K562 (cell line): ENCODE data around the gene HPCAL1. TPM values are rescaled to one million over a fixed set of nuclear protein-coding genes. Genes with fewer than 3 reads are reported as not detected.
A peak's percentile ranks its signal among the peaks of the same experiment; 100 is the strongest.

Experiments
- EP400 ChIP-seq: fragments of 450-650 bp; IDR thresholded peaks from 2 replicates; pipeline ENCODE4 v1.6.1; 2017; ENCODE audit warnings: antibody characterized with exemption, mild to moderate bottlenecking, moderate library complexity
- HDAC2 ChIP-seq: fragments of 450-650 bp; IDR thresholded peaks from 2 replicates; pipeline ENCODE4 v1.6.1; 2016; ENCODE audit warnings: mild to moderate bottlenecking
- HDGF ChIP-seq: fragments of 450-650 bp; IDR thresholded peaks from 2 replicates; pipeline ENCODE4 v1.6.1; 2016
- NR2C1 ChIP-seq, 2 experiments: fragments of 450-650 bp; IDR thresholded peaks; 2 replicates each; pipeline ENCODE4 v1.6.1; 2017; ENCODE audit warnings: mild to moderate bottlenecking in 2 of 2, antibody characterized with exemption in 1 of 2, inconsistent platforms in 1 of 2, missing compliant biosample characterization in 1 of 2, missing genetic modification characterization in 1 of 2
- SIX5 ChIP-seq, 2 experiments: IDR thresholded peaks; 2 replicates each; pipeline ENCODE4 v1.6.1; 2011; ENCODE audit warnings: low read length in 2 of 2, borderline replicate concordance in 1 of 2, low read depth in 1 of 2, mild to moderate bottlenecking in 1 of 2, moderate library complexity in 1 of 2; ENCODE audit not compliant: insufficient read depth in 1 of 2
- SRSF3 ChIP-seq: fragments of 200-400 bp; formaldehyde crosslinking; IDR thresholded peaks from 2 replicates; pipeline ENCODE4 v1.6.1; 2016; ENCODE audit warnings: mild to moderate bottlenecking, low read length, moderate library complexity; ENCODE audit not compliant: insufficient read depth
- ZFP1 ChIP-seq: fragments of 450-650 bp; formaldehyde crosslinking; IDR thresholded peaks from 2 replicates; pipeline ENCODE4 v1.4.0; 2020; ENCODE audit warnings: mild to moderate bottlenecking, mixed read lengths
- ZNF12 ChIP-seq: sonication (generic); formaldehyde crosslinking; IDR thresholded peaks from 2 replicates; pipeline ENCODE4 v1.4.0; 2020; ENCODE audit warnings: mild to moderate bottlenecking, missing genetic modification reagents
- ZNF124 ChIP-seq: sonication (generic); formaldehyde crosslinking; IDR thresholded peaks from 2 replicates; pipeline ENCODE4 v1.8.1; 2022; ENCODE audit warnings: missing genetic modification reagents
- ZNF134 ChIP-seq: fragments of 250-450 bp; sonication (Bioruptor Pico); conservative IDR thresholded peaks from 2 replicates; pipeline ENCODE4 v1.4.0; 2020
- ZNF445 ChIP-seq: fragments of 250-450 bp; sonication (Bioruptor Pico); IDR thresholded peaks from 2 replicates; pipeline ENCODE4 v1.4.0; 2020; ENCODE audit warnings: low read depth, mild to moderate bottlenecking, moderate library complexity
- polyA plus RNA-seq, 8 experiments: library from polyadenylated mRNA; depleted of rRNA in 4 of 8; stranded (reverse) in 5 of 8; unstranded in 3 of 8; fragments of >200 nt; fragmentation: Nextera tagmentation in 2 of 8; fragmentation: Illumina TruSeq in 1 of 8; extraction: Ambion mirVana in 2 of 8; extraction: Trizol in 1 of 8; gene quantifications; 2 replicates each; pipeline versions ENCODE4 v1.2.1 to v1.2.3, GENCODE V29; 2011 to 2014; ENCODE audit warnings: inconsistent platforms in 1 of 8, missing spikeins in 1 of 8
- total RNA-seq, 7 experiments: library from RNA; depleted of rRNA in 6 of 7; stranded (reverse); fragments of >200 nt in 6 of 7; fragmentation: Illumina TruSeq in 2 of 7; extraction: Trizol in 2 of 7; gene quantifications; 2 replicates each; pipeline versions ENCODE4 v1.2.1 to v1.2.3, GENCODE V29; 2011 to 2021; ENCODE audit warnings: low replicate concordance in 1 of 7
- TF ChIP-seq, protein P1 (sequence below): fragments of 450-650 bp; IDR thresholded peaks from 2 replicates; pipeline ENCODE4 v1.6.1; 2017; ENCODE audit warnings: antibody characterized with exemption, mild to moderate bottlenecking
- TF ChIP-seq, protein P2 (sequence below): fragments of 450-650 bp; IDR thresholded peaks from 2 replicates; pipeline ENCODE4 v1.6.1; 2016; ENCODE audit warnings: missing biosample characterization, missing genetic modification characterization
- TF ChIP-seq, protein P3 (sequence below): fragments of 250-450 bp; sonication (Bioruptor Pico); IDR thresholded peaks from 2 replicates; pipeline ENCODE4 v1.8.0; 2021; ENCODE audit warnings: borderline replicate concordance, mild to moderate bottlenecking, moderate library complexity; ENCODE audit not compliant: poor library complexity, severe bottlenecking
- TF ChIP-seq, protein P4 (sequence below): IDR thresholded peaks from 3 replicates; pipeline ENCODE4 v1.6.1; 2011; ENCODE audit warnings: borderline replicate concordance, mild to moderate bottlenecking; ENCODE audit not compliant: insufficient read length, insufficient read depth
- TF ChIP-seq, protein P5 (sequence below): sonication (generic); formaldehyde crosslinking; IDR thresholded peaks from 2 replicates; pipeline ENCODE4 v1.8.1; 2023; ENCODE audit warnings: mild to moderate bottlenecking, missing genetic modification reagents

HPCAL1 gene
- total and polyA plus RNA-seq, 9 of the 15 experiments (the other 6 are each of a cell fraction or from before 2014, with no cell fraction given): 2.7 to 65.5 (median 23.9) TPM

DNA sequence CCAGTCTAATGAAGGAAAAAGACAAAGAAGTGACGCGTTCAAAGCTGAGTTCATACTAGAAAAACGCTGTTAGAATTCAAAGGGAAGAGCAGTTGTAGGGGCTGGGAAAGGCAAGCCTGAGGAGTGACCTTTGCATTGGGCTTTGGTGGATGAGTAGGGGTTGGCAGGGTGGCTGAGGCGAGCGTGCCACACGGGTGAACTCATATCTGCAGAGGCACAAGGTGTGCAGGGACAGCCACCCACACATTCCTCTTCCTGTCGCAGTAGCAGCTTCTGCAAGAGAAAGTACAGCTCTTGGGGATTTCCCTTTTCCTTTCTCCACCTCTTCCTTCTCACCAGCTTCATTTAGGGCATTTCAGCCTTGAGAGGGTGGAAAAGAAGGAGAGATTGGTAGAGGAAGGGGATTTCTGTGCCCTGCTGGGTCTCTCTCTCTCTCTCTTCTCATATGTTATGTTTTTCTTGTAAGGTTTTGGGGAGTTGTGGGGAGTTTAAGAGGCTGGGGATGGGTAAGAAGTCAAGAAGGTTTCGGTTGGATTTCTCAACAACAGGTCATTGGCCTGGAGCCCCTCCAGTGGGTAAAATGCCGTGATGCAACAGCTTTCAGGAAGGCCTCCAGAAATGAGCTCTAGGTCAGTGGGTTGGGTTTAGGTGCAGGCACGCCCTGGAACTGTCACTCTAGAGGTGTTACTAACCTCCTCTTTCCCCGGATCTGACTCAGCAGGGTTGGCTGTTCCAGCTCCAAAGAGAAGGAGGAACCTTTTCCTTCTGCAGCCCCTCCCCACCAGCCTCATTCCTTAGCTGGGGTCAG lies 105.3 kb downstream of the HPCAL1 start (continued):
- TF ChIP-seq SIX5 (IDR thresholded peaks at IDR 0.05; ENCODE audit: borderline replicate concordance in 1 of 2, insufficient read depth in 1 of 2, low read depth in 1 of 2, low read length in 2 of 2) (no peak), ZNF445 (CRISPR knock-in tag) (no peak), EP400 (peak; percentile 65), ZNF134 (no peak), ZNF12 (CRISPR knock-in tag) (no peak), HDAC2 (peak; percentile 41; the same call in 1 of the 2 replicates), NR2C1 (IDR thresholded peaks at IDR 0.05) (peak; percentile 27; the same call in 1 of the 2 replicates), NR2C1 (tag; IDR thresholded peaks at IDR 0.05) (no peak), ZNF124 (no peak), HDGF (no peak; the same call in 1 of the 2 replicates), ZFP1 (CRISPR knock-in tag) (no peak), SRSF3 (no peak)
- TF ChIP-seq, protein P1, sequence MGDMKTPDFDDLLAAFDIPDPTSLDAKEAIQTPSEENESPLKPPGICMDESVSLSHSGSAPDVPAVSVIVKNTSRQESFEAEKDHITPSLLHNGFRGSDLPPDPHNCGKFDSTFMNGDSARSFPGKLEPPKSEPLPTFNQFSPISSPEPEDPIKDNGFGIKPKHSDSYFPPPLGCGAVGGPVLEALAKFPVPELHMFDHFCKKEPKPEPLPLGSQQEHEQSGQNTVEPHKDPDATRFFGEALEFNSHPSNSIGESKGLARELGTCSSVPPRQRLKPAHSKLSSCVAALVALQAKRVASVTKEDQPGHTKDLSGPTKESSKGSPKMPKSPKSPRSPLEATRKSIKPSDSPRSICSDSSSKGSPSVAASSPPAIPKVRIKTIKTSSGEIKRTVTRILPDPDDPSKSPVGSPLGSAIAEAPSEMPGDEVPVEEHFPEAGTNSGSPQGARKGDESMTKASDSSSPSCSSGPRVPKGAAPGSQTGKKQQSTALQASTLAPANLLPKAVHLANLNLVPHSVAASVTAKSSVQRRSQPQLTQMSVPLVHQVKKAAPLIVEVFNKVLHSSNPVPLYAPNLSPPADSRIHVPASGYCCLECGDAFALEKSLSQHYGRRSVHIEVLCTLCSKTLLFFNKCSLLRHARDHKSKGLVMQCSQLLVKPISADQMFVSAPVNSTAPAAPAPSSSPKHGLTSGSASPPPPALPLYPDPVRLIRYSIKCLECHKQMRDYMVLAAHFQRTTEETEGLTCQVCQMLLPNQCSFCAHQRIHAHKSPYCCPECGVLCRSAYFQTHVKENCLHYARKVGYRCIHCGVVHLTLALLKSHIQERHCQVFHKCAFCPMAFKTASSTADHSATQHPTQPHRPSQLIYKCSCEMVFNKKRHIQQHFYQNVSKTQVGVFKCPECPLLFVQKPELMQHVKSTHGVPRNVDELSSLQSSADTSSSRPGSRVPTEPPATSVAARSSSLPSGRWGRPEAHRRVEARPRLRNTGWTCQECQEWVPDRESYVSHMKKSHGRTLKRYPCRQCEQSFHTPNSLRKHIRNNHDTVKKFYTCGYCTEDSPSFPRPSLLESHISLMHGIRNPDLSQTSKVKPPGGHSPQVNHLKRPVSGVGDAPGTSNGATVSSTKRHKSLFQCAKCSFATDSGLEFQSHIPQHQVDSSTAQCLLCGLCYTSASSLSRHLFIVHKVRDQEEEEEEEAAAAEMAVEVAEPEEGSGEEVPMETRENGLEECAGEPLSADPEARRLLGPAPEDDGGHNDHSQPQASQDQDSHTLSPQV: peak; percentile 32; the same call in 1 of the 2 replicates
- TF ChIP-seq, protein P2, sequence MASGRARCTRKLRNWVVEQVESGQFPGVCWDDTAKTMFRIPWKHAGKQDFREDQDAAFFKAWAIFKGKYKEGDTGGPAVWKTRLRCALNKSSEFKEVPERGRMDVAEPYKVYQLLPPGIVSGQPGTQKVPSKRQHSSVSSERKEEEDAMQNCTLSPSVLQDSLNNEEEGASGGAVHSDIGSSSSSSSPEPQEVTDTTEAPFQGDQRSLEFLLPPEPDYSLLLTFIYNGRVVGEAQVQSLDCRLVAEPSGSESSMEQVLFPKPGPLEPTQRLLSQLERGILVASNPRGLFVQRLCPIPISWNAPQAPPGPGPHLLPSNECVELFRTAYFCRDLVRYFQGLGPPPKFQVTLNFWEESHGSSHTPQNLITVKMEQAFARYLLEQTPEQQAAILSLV (tag): peak; percentile 88
- TF ChIP-seq, protein P3, sequence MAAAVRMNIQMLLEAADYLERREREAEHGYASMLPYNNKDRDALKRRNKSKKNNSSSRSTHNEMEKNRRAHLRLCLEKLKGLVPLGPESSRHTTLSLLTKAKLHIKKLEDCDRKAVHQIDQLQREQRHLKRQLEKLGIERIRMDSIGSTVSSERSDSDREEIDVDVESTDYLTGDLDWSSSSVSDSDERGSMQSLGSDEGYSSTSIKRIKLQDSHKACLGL (CRISPR knock-in tag): no peak
- TF ChIP-seq, protein P4, sequence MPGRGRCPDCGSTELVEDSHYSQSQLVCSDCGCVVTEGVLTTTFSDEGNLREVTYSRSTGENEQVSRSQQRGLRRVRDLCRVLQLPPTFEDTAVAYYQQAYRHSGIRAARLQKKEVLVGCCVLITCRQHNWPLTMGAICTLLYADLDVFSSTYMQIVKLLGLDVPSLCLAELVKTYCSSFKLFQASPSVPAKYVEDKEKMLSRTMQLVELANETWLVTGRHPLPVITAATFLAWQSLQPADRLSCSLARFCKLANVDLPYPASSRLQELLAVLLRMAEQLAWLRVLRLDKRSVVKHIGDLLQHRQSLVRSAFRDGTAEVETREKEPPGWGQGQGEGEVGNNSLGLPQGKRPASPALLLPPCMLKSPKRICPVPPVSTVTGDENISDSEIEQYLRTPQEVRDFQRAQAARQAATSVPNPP: no peak
- TF ChIP-seq, protein P5, sequence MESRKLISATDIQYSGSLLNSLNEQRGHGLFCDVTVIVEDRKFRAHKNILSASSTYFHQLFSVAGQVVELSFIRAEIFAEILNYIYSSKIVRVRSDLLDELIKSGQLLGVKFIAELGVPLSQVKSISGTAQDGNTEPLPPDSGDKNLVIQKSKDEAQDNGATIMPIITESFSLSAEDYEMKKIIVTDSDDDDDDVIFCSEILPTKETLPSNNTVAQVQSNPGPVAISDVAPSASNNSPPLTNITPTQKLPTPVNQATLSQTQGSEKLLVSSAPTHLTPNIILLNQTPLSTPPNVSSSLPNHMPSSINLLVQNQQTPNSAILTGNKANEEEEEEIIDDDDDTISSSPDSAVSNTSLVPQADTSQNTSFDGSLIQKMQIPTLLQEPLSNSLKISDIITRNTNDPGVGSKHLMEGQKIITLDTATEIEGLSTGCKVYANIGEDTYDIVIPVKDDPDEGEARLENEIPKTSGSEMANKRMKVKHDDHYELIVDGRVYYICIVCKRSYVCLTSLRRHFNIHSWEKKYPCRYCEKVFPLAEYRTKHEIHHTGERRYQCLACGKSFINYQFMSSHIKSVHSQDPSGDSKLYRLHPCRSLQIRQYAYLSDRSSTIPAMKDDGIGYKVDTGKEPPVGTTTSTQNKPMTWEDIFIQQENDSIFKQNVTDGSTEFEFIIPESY (CRISPR knock-in tag): no peak
